Natural killer cell (primary cell): Measurements from ENCODE around the gene LRPAP1. TPM values are rescaled to one million over a fixed set of nuclear protein-coding genes. Genes with fewer than 3 reads are reported as not detected.
"Not testable (repeated sequence)": the region's sequence is repeated elsewhere in the genome, so short reads cannot be mapped to it uniquely, and the experiment has no call there.

ENCODE experiments used
- ATAC-seq, 3 donors: fragments of 150-1000 bp in 2 of 3; fragments of 200-7000 bp in 1 of 3; cut with Tn5 transposase; 1 replicate in 1 of 3; 2 replicates in 2 of 3; pipeline ENCODE4 v1.10.0; 2021; ENCODE audit warnings: mild to moderate bottlenecking in 2 of 3, moderate library complexity in 2 of 3
- DNase-seq, 2 donors: peaks; one replicate each; pipeline versions ENCODE4 v3.0.0 to v3.0.0-alpha.2; 2013 to 2021; ENCODE audit warnings: mixed read lengths in 1 of 2
- H3K27ac ChIP-seq: one replicate; pipeline ENCODE4 v1.5.1; 2013; ENCODE audit warnings: mild to moderate bottlenecking, low read length
- H3K27me3 ChIP-seq: one replicate; pipeline ENCODE4 v1.6.1; 2013; ENCODE audit warnings: low read length; ENCODE audit not compliant: control insufficient read depth, insufficient read depth
- H3K36me3 ChIP-seq: one replicate; pipeline ENCODE4 v1.6.1; 2013; ENCODE audit warnings: low read length; ENCODE audit not compliant: control insufficient read depth, insufficient read depth
- H3K4me1 ChIP-seq: one replicate; pipeline ENCODE4 v1.6.1; 2013; ENCODE audit warnings: low read length; ENCODE audit not compliant: control insufficient read depth, insufficient read depth
- H3K4me3 ChIP-seq: one replicate; pipeline ENCODE4 v1.5.1; 2013; ENCODE audit warnings: low read length
- H3K9me3 ChIP-seq: one replicate; pipeline ENCODE4 v1.6.1; 2013; ENCODE audit warnings: low read length; ENCODE audit not compliant: control insufficient read depth, insufficient read depth
- H3K27ac Mint-ChIP-seq, 2 donors: one replicate each; pipeline ENCODE4 v1.8.0; 2022; ENCODE audit warnings: mild to moderate bottlenecking in 2 of 2, mixed read lengths in 2 of 2, moderate library complexity in 1 of 2
- H3K27me3 Mint-ChIP-seq, 2 donors: one replicate each; pipeline ENCODE4 v1.8.0; 2022; ENCODE audit warnings: low read depth in 2 of 2, mixed read lengths in 2 of 2
- H3K36me3 Mint-ChIP-seq: one replicate; pipeline ENCODE4 v1.8.0; 2022; ENCODE audit warnings: mixed read lengths
- H3K4me1 Mint-ChIP-seq, 2 donors: one replicate each; pipeline ENCODE4 v1.8.0; 2022; ENCODE audit warnings: mixed read lengths in 2 of 2
- H3K4me3 Mint-ChIP-seq: one replicate; pipeline ENCODE4 v1.8.0; 2022; ENCODE audit warnings: mild to moderate bottlenecking, moderate library complexity, mixed read lengths
- H3K9me3 Mint-ChIP-seq, 2 donors: one replicate each; pipeline ENCODE4 v1.8.0; 2022; ENCODE audit warnings: mixed read lengths in 2 of 2
- CTCF ChIP-seq: fragments of 200-600 bp; IDR thresholded peaks from one replicate; pipeline ENCODE4 v1.8.0; 2022; ENCODE audit warnings: antibody characterized with exemption
- WGBS: methylation state at CpG from one replicate; pipeline ENCODE4 v1.1.7; 2013; ENCODE audit warnings: missing lambda C conversion rate; ENCODE audit not compliant: insufficient coverage; 5-methylcytosine and 5-hydroxymethylcytosine counted together
- intact Hi-C: fragments of 100-400 bp; cut with micrococcal nuclease; formaldehyde crosslinking; loops from one replicate; pipeline ENCODE4 v1.14.2; 2022
- total RNA-seq, 4 donors: library from RNA; stranded (reverse); fragments of 120-200 nt in 1 of 4; gene quantifications; one replicate each; pipeline versions ENCODE4 v1.2.3 to v1.2.4, GENCODE V29; 2013 to 2022

LRPAP1 gene
- total RNA-seq, 3 donors from 2014 or later (not counting 1 experiment from before 2014, with no cell fraction given) = 85.4 to 93.4 (median 87.3) TPM

GRCh38 chr4:3576533-3577207 is 44.4 kb upstream of the LRPAP1 start:
- H3K4me1 ChIP-seq, H3K36me3 ChIP-seq, H3K4me3 ChIP-seq, H3K27ac Mint-ChIP-seq, H3K4me3 Mint-ChIP-seq, H3K36me3 Mint-ChIP-seq, DNase-seq, H3K9me3 ChIP-seq, H3K27me3 Mint-ChIP-seq, H3K27me3 ChIP-seq, ATAC-seq, H3K27ac ChIP-seq, H3K4me1 Mint-ChIP-seq, intact Hi-C loops, H3K9me3 Mint-ChIP-seq: not testable (repeated sequence)
- WGBS = 80% methylated on average over 21 of the region's 21 CpGs

- H3K4me3 ChIP-seq, H3K27me3 ChIP-seq, DNase-seq, intact Hi-C loops, H3K9me3 ChIP-seq, H3K27me3 Mint-ChIP-seq, H3K4me1 Mint-ChIP-seq, H3K4me1 ChIP-seq, H3K9me3 Mint-ChIP-seq, H3K27ac ChIP-seq, H3K36me3 Mint-ChIP-seq, H3K27ac Mint-ChIP-seq, H3K4me3 Mint-ChIP-seq, ATAC-seq, H3K36me3 ChIP-seq: not testable (repeated sequence)
- 77% methylated on average over 18 of the region's 19 CpGs for WGBS
Observed at GRCh38 chr4:3575426-3576369, 43.5 kb upstream of the LRPAP1 start.

GRCh38 chr4:3574865-3575264 is 42.6 kb upstream of the LRPAP1 start:
- ATAC-seq, H3K9me3 Mint-ChIP-seq, intact Hi-C loops, H3K4me1 ChIP-seq, H3K27ac Mint-ChIP-seq, H3K27me3 ChIP-seq, H3K27me3 Mint-ChIP-seq, H3K36me3 ChIP-seq, H3K4me3 ChIP-seq, H3K36me3 Mint-ChIP-seq, H3K9me3 ChIP-seq, H3K4me3 Mint-ChIP-seq, H3K27ac ChIP-seq, H3K4me1 Mint-ChIP-seq, DNase-seq: not testable (repeated sequence)
- 74% methylated on average over 8 of the region's 9 CpGs for WGBS

- intact Hi-C loops, H3K36me3 ChIP-seq, H3K36me3 Mint-ChIP-seq, H3K27ac ChIP-seq, H3K27me3 ChIP-seq, H3K9me3 Mint-ChIP-seq, H3K9me3 ChIP-seq, H3K4me3 Mint-ChIP-seq, DNase-seq, H3K4me1 Mint-ChIP-seq, H3K27ac Mint-ChIP-seq, H3K27me3 Mint-ChIP-seq, ATAC-seq, H3K4me1 ChIP-seq, H3K4me3 ChIP-seq: not testable (repeated sequence)
- 89% methylated on average over 20 of the region's 20 CpGs for WGBS
Observed at GRCh38 chr4:3574346-3574745, 42.1 kb upstream of the LRPAP1 start.

GRCh38 chr4:3573131-3573530 is 40.9 kb upstream of the LRPAP1 start:
- no peak overlapping the region for H3K4me3 Mint-ChIP-seq
- ATAC-seq (no peak), DNase-seq (no peak)
- WGBS = 92% methylated on average over 12 of the region's 12 CpGs
- no peaks in the 10 kb centered on the region for H3K4me1 Mint-ChIP-seq
- no peaks in the 10 kb centered on the region for H3K9me3 ChIP-seq
- H3K9me3 Mint-ChIP-seq = no peaks in the 10 kb centered on the region
- no peaks in the 10 kb centered on the region for H3K36me3 ChIP-seq
- no peak for TF ChIP-seq CTCF
- no peaks in the 10 kb centered on the region for H3K27me3 Mint-ChIP-seq
- intact Hi-C loops = no loop called here
- H3K36me3 Mint-ChIP-seq = no peaks in the 10 kb centered on the region
- H3K27me3 ChIP-seq = no peaks in the 10 kb centered on the region
- no peaks in the 10 kb centered on the region for H3K4me1 ChIP-seq
- no peak overlapping the region for H3K27ac ChIP-seq
- no peak overlapping the region for H3K4me3 ChIP-seq
- H3K27ac Mint-ChIP-seq = no peak overlapping the region
